IMR-90 (cell line): Measurements from ENCODE around the gene RGMA. TPM values are rescaled to one million over a fixed set of nuclear protein-coding genes. Genes with fewer than 3 reads are reported as not detected.

ENCODE experiments used
- ATAC-seq: fragments of 200-7000 bp; cut with Tn5 transposase; 2 replicates; pipeline ENCODE4 v1.9.1; 2020; ENCODE audit warnings: low read depth, mild to moderate bottlenecking, moderate library complexity
- Bru-seq: library from RNA; stranded (reverse); fragments of 400-500 nt; gene quantifications from one replicate; lab custom pipeline; 2021; lab: Mats Ljungman, UMichigan
- BruChase-seq, 2 experiments: library from RNA; stranded (reverse); fragments of 400-500 nt; gene quantifications; one replicate each; lab custom pipeline; 2021; lab: Mats Ljungman, UMichigan
- BruUV-seq: library from RNA; stranded (reverse); fragments of 400-500 nt; replicated peaks from 2 replicates; lab custom pipeline; 2021; lab: Mats Ljungman, UMichigan
- CTCF ChIA-PET: fragments of 300-600 bp; formaldehyde crosslinking; extraction: SDS; loops from one replicate; lab custom pipeline; 2021; ENCODE audit warnings: antibody characterized with exemption; lab: Yijun Ruan, JAX
- POLR2A ChIA-PET: fragments of 300-600 bp; sonication (Branson Sonifier 250); formaldehyde crosslinking; loops from one replicate; lab custom pipeline; 2022; ENCODE audit warnings: antibody characterized with exemption; ENCODE audit not compliant: unreplicated experiment; lab: Charles Lee
- DNase-seq: peaks from one replicate; pipeline ENCODE4 v3.0.0; 2013
- H2AFZ ChIP-seq: replicated peaks from 2 replicates; pipeline ENCODE3; 2013; ENCODE audit warnings: low read length, mild to moderate bottlenecking; ENCODE audit not compliant: poor library complexity
- H2AK5ac ChIP-seq: 2 replicates; pipeline ENCODE4 v1.6.1; 2013; ENCODE audit warnings: low read depth, low read length, inconsistent platforms
- H2AK9ac ChIP-seq: replicated peaks from 2 replicates; pipeline ENCODE3; 2013; ENCODE audit warnings: mild to moderate bottlenecking, low read depth, low read length, moderate library complexity; ENCODE audit not compliant: poor library complexity
- H2BK120ac ChIP-seq: 2 replicates; pipeline ENCODE4 v1.6.1; 2013; ENCODE audit warnings: low read depth, low read length, inconsistent platforms
- H2BK15ac ChIP-seq: 3 replicates; pipeline ENCODE4 v1.6.1; 2013; ENCODE audit warnings: low read depth, low read length, inconsistent platforms
- H2BK20ac ChIP-seq: 2 replicates; pipeline ENCODE4 v1.6.1; 2013; ENCODE audit warnings: low read depth, mild to moderate bottlenecking, inconsistent platforms, low read length, moderate library complexity
- H2BK5ac ChIP-seq: 2 replicates; pipeline ENCODE4 v1.6.1; 2013; ENCODE audit warnings: mild to moderate bottlenecking, low read depth, low read length, inconsistent platforms; ENCODE audit not compliant: poor library complexity, severe bottlenecking
- H3K14ac ChIP-seq: replicated peaks from 2 replicates; pipeline ENCODE4 v1.6.1; 2013; ENCODE audit warnings: low read depth, low read length, inconsistent platforms
- H3K18ac ChIP-seq: 2 replicates; pipeline ENCODE4 v1.6.1; 2013; ENCODE audit warnings: low read depth, low read length, control low read depth
- H3K23ac ChIP-seq: 2 replicates; pipeline ENCODE4 v1.6.1; 2013; ENCODE audit warnings: low read depth, low read length, inconsistent platforms
- H3K27ac ChIP-seq: 2 replicates; pipeline ENCODE4 v1.5.1; 2013; ENCODE audit warnings: mild to moderate bottlenecking, control low read depth, low read length; ENCODE audit not compliant: insufficient read depth
- H3K27me3 ChIP-seq: 2 replicates; pipeline ENCODE4 v1.6.1; 2013; ENCODE audit warnings: low read length; ENCODE audit not compliant: control insufficient read depth, insufficient read depth
- H3K36me3 ChIP-seq: 2 replicates; pipeline ENCODE4 v1.6.1; 2013; ENCODE audit warnings: low read length, mixed read lengths; ENCODE audit not compliant: control insufficient read depth, insufficient read depth
- H3K4ac ChIP-seq: 2 replicates; pipeline ENCODE4 v1.6.1; 2013; ENCODE audit warnings: low read depth, low read length, inconsistent platforms
- H3K4me1 ChIP-seq: 2 replicates; pipeline ENCODE4 v1.6.1; 2013; ENCODE audit warnings: low read length, mixed read lengths; ENCODE audit not compliant: control insufficient read depth, insufficient read depth
- H3K4me2 ChIP-seq: 2 replicates; pipeline ENCODE4 v1.6.1; 2013; ENCODE audit warnings: low read depth, mild to moderate bottlenecking, control low read depth, low read length, moderate library complexity
- H3K4me3 ChIP-seq: 2 replicates; pipeline ENCODE4 v1.5.1; 2013; ENCODE audit warnings: low read depth, mild to moderate bottlenecking, control low read depth, low read length, moderate library complexity; ENCODE audit not compliant: insufficient read depth
- H3K56ac ChIP-seq: 2 replicates; pipeline ENCODE4 v1.6.1; 2013; ENCODE audit warnings: low read length, inconsistent platforms; ENCODE audit not compliant: insufficient read depth; ENCODE audit errors: extremely low read depth
- H3K79me1 ChIP-seq, 2 experiments: 2 replicates each; pipeline ENCODE4 v1.6.1; 2013; ENCODE audit warnings: low read length in 2 of 2, inconsistent platforms in 1 of 2, low read depth in 1 of 2
- H3K9ac ChIP-seq: 2 replicates; pipeline ENCODE4 v1.6.1; 2013; ENCODE audit warnings: low read depth, low read length, control low read depth
- H3K9me1 ChIP-seq: 2 replicates; pipeline ENCODE4 v1.6.1; 2013; ENCODE audit warnings: low read length, inconsistent platforms; ENCODE audit not compliant: insufficient read depth
- H3K9me3 ChIP-seq: 2 replicates; pipeline ENCODE4 v1.6.1; 2013; ENCODE audit warnings: low read length; ENCODE audit not compliant: control insufficient read depth, insufficient read depth
- H4K20me1 ChIP-seq: 2 replicates; pipeline ENCODE4 v1.6.1; 2013; ENCODE audit warnings: low read length, inconsistent platforms; ENCODE audit not compliant: insufficient read depth
- H4K5ac ChIP-seq: 2 replicates; pipeline ENCODE4 v1.6.1; 2013; ENCODE audit warnings: mild to moderate bottlenecking, low read depth, low read length, control low read depth
- H4K8ac ChIP-seq, 2 experiments: 2 replicates each; pipeline ENCODE4 v1.6.1; 2013; ENCODE audit warnings: low read depth in 2 of 2, low read length in 2 of 2, control low read depth in 1 of 2, inconsistent platforms in 1 of 2
- H4K91ac ChIP-seq: 2 replicates; pipeline ENCODE4 v1.6.1; 2013; ENCODE audit warnings: low read depth, low read length, inconsistent platforms; ENCODE audit not compliant: insufficient read depth
- CHD1 ChIP-seq: IDR thresholded peaks from 2 replicates; pipeline ENCODE4 v1.6.1; 2012; ENCODE audit warnings: low read depth, low read length, improper control_type of control experiment
- FOS ChIP-seq: fragments of 150-350 bp; IDR thresholded peaks from 2 replicates; pipeline ENCODE4 v1.6.1; 2016; ENCODE audit warnings: low read depth, low read length
- MAZ ChIP-seq: IDR thresholded peaks from 2 replicates; pipeline ENCODE4 v1.6.1; 2012; ENCODE audit warnings: low read depth, mild to moderate bottlenecking, low read length, improper control_type of control experiment, moderate library complexity, borderline replicate concordance
- MXI1 ChIP-seq: IDR thresholded peaks from 2 replicates; pipeline ENCODE4 v1.6.1; 2012; ENCODE audit warnings: low read depth, mild to moderate bottlenecking, low read length, moderate library complexity, borderline replicate concordance
- RFX5 ChIP-seq: IDR thresholded peaks from 2 replicates; pipeline ENCODE4 v1.8.0; 2012; ENCODE audit warnings: low read depth, mild to moderate bottlenecking, low read length, moderate library complexity
- WGBS, 2 experiments: methylation state at CpG; one replicate each; pipeline versions ENCODE4 v1.1.5 to v1.1.7; 2013; ENCODE audit warnings: missing lambda C conversion rate in 2 of 2; ENCODE audit not compliant: insufficient read length in 1 of 2; ENCODE audit errors: extremely low coverage in 2 of 2; 5-methylcytosine and 5-hydroxymethylcytosine counted together
- dilution Hi-C: fragments of 300-500 bp; cut with HindIII; formaldehyde crosslinking; loops from one replicate; pipeline ENCODE4 v1.14.3; 2018; ENCODE audit warnings: low sequenced_read_pairs; ENCODE audit not compliant: unreplicated experiment
- in situ Hi-C: fragments of 300-500 bp; cut with MboI; formaldehyde crosslinking; loops from 3 replicates; pipeline ENCODE4 v1.14.3; 2019; ENCODE audit warnings: low sequenced_read_pairs, inconsistent platforms, mixed read lengths
- intact Hi-C: fragments of 100-400 bp; cut with micrococcal nuclease; formaldehyde crosslinking; loops from 2 replicates; pipeline ENCODE4 v1.10.0; 2022
- long read RNA-seq: library from polyadenylated mRNA; unstranded; transcript quantifications from one replicate; pipeline ENCODE4 v2.0.0, GENCODE V29; 2021; ENCODE audit not compliant: unreplicated experiment
- polyA plus RNA-seq, 3 experiments: library from polyadenylated mRNA; depleted of rRNA; stranded (reverse); fragments of >200 nt; gene quantifications; 2 replicates each; pipeline ENCODE4 v1.2.3, GENCODE V29; 2012; ENCODE audit warnings: low replicate concordance in 1 of 3
- total RNA-seq: library from RNA; depleted of rRNA; stranded (reverse); fragments of >200 nt; gene quantifications from 2 replicates; pipeline ENCODE4 v1.2.3, GENCODE V29; 2012; rRNA removed
- TF ChIP-seq, protein P1 (sequence below): fragments of 150-350 bp; IDR thresholded peaks from 2 replicates; pipeline ENCODE4 v1.6.1; 2017; ENCODE audit warnings: mild to moderate bottlenecking, antibody characterized with exemption, low read length, low read depth

RGMA gene
- 0.18 TPM in 1 of 2 replicates, not detected in the other for total RNA-seq
- polyA plus RNA-seq (2012; rRNA removed): 0.23 and 0.26 TPM in 2 replicates
- 0.31 and 0.34 TPM in 2 replicates for polyA plus RNA-seq (2012; cell fraction: cytosol; rRNA removed)
- polyA plus RNA-seq (2012; cell fraction: nucleus; rRNA removed; ENCODE audit: low replicate concordance): 0.09 and 0.21 TPM in 2 replicates
- Bru-seq, nascent RNA: percentile 20 among the genes with signal in this experiment
- BruChase-seq, experiment 1, labeled RNA remaining after a 6-hour chase: percentile 24 among the genes with signal in this experiment
- percentile 22 among the genes with signal in this experiment for BruChase-seq, experiment 2, labeled RNA remaining after a 2-hour chase
- long read RNA-seq, partial matches to known transcripts: 1 of 1 reads
- long read RNA-seq, other reads (novel, unspliced or antisense): 0 of 1 reads

GRCh38 chr15:93088981-93089726 is at the start of gene RGMA:
Gene RGMA (minus strand): TSS chr15:93089211. CDS start chr15:93088932, 279 bp downstream.
- Histone ChIP-seq H2BK120ac (no peak within 1 kb of the TSS), H3K18ac (no peak within 1 kb of the TSS), H3K4me1 (no peaks in the 10 kb centered on the region), H2BK20ac (no peak within 1 kb of the TSS), H3K4me2 (peak within 1 kb of the TSS; percentile 60; the same call in 1 of the 2 replicates), H3K4ac (no peak within 1 kb of the TSS), H3K23ac (no peak within 1 kb of the TSS), H2AFZ (peak within 1 kb of the TSS; percentile 75), H3K27ac (no peak within 1 kb of the TSS), H2BK5ac (no peak within 1 kb of the TSS), H4K20me1 (no peaks in the 10 kb centered on the region), H2AK5ac (no peak within 1 kb of the TSS), H3K4me3 (no peak within 1 kb of the TSS), H3K9me3 (no peaks in the 10 kb centered on the region), H4K91ac (no peak within 1 kb of the TSS), H3K56ac (no peak within 1 kb of the TSS), H4K5ac (no peak within 1 kb of the TSS), H3K14ac (no peak within 1 kb of the TSS), H3K79me1 (no peaks in the 10 kb centered on the region), H3K9ac (no peak within 1 kb of the TSS), H4K8ac (no peak within 1 kb of the TSS), H3K9me1 (no peaks in the 10 kb centered on the region), H3K27me3 (peaks cover 53% of the 10 kb centered on the region), H2AK9ac (no peak within 1 kb of the TSS), H2BK15ac (no peak within 1 kb of the TSS), H3K36me3 (no peaks in the 10 kb centered on the region)
- in situ Hi-C loops: no loop called here
- 0% methylated on average over 5 of the region's 92 CpGs; no CpG with 5 or more reads in 1 of the 2 experiments for WGBS, 2 experiments
- DNase-seq: no peak
- ChIA-PET CTCF (no interaction called here), POLR2A (no interaction called here)
- ATAC-seq: peak; percentile 60
- intact Hi-C loops: no loop called here
- no TSS peak for BruUV-seq
- TF ChIP-seq, protein P1, sequence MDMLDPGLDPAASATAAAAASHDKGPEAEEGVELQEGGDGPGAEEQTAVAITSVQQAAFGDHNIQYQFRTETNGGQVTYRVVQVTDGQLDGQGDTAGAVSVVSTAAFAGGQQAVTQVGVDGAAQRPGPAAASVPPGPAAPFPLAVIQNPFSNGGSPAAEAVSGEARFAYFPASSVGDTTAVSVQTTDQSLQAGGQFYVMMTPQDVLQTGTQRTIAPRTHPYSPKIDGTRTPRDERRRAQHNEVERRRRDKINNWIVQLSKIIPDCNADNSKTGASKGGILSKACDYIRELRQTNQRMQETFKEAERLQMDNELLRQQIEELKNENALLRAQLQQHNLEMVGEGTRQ: no peak
- TF ChIP-seq MXI1 (no peak), CHD1 (no peak), RFX5 (no peak), FOS (no peak), MAZ (no peak)
- dilution Hi-C loops: no loop called here
